GM08714 (cell line): ENCODE data around the gene UTP25.
"Not testable (repeated sequence)": the region's sequence is repeated elsewhere in the genome, so short reads cannot be mapped to it uniquely, and the experiment has no call there.

Experiments
- H3K4me3 ChIP-seq: fragments of 200-500 bp; sonication (Bioruptor generic); 2 replicates; pipeline ENCODE4 v1.5.1; 2014; ENCODE audit warnings: mild to moderate bottlenecking, low read length, inconsistent platforms
- ZNF274 ChIP-seq: IDR thresholded peaks from 2 replicates; pipeline ENCODE4 v1.6.1; 2012; ENCODE audit warnings: mild to moderate bottlenecking, low read depth, low read length

UTP25 gene

GRCh38 chr1:209827384-209828262 lies at the start of gene UTP25:
UTP25 (plus strand) TSS chr1:209827972; CDS start chr1:209828064, 92 bp downstream.
- peak within 1 kb of the TSS; percentile 62 for H3K4me3 ChIP-seq

GRCh38 chr1:209778102-209778501 lies 49.7 kb upstream of the UTP25 start:
- H3K4me3 ChIP-seq, result no peak overlapping the region
- TF ChIP-seq ZNF274, result no peak

More at GRCh38 chr1:209827384-209828262, at the start of gene UTP25:
- no peak for TF ChIP-seq ZNF274

- no peak for TF ChIP-seq ZNF274
- H3K4me3 ChIP-seq, result no peak overlapping the region
Observed at GRCh38 chr1:209780268-209780667, 47.5 kb upstream of the UTP25 start.

- H3K4me3 ChIP-seq, result peak overlapping the region; percentile 97; the same call in 1 of the 2 replicates
- TF ChIP-seq ZNF274, result no peak
Observed at GRCh38 chr1:209783386-209783785, 44.4 kb upstream of the UTP25 start.

GRCh38 chr1:209784265-209785169 lies 43.3 kb upstream of the UTP25 start, which contains the start of gene C1orf74:
C1orf74 (minus strand) TSS chr1:209784559; CDS start chr1:209783634, 925 bp downstream.
- no peak for TF ChIP-seq ZNF274
- H3K4me3 ChIP-seq, result peak within 1 kb of the TSS; percentile 97

GRCh38 chr1:209785592-209785991 lies 42.2 kb upstream of the UTP25 start:
- TF ChIP-seq ZNF274, result no peak
- H3K4me3 ChIP-seq, result no peak overlapping the region

- no peak overlapping the region for H3K4me3 ChIP-seq
- no peak for TF ChIP-seq ZNF274
Observed at GRCh38 chr1:209786146-209786545, 41.6 kb upstream of the UTP25 start.

GRCh38 chr1:209787551-209787950 lies 40.2 kb upstream of the UTP25 start:
- H3K4me3 ChIP-seq, result no peak overlapping the region

GRCh38 chr1:209789245-209789644 lies 38.5 kb upstream of the UTP25 start:
- no peak for TF ChIP-seq ZNF274
- H3K4me3 ChIP-seq, result no peak overlapping the region

More at GRCh38 chr1:209787551-209787950, 40.2 kb upstream of the UTP25 start:
- TF ChIP-seq ZNF274, result no peak

- H3K4me3 ChIP-seq, result no peak overlapping the region
- no peak for TF ChIP-seq ZNF274
Observed at GRCh38 chr1:209790286-209791193, 37.2 kb upstream of the UTP25 start.

GRCh38 chr1:209791920-209792319 lies 35.9 kb upstream of the UTP25 start:
- no peak overlapping the region for H3K4me3 ChIP-seq
- no peak for TF ChIP-seq ZNF274

- not testable (repeated sequence) for H3K4me3 ChIP-seq
Observed at GRCh38 chr1:209793711-209794110, 34.1 kb upstream of the UTP25 start.

GRCh38 chr1:209797978-209798639 lies 29.7 kb upstream of the UTP25 start:
- TF ChIP-seq ZNF274, result no peak
- no peak overlapping the region for H3K4me3 ChIP-seq
